HG02759 (cell line): ENCODE measurements around the gene UBE2D4.
A peak's percentile ranks its signal among the peaks of the same experiment; 100 is the strongest.
"Not testable (repeated sequence)": the region's sequence is repeated elsewhere in the genome, so short reads cannot be mapped to it uniquely, and the experiment has no call there.

ENCODE experiments used
- ATAC-seq: cut with Tn5 transposase; IDR thresholded peaks from one replicate; pipeline ENCODE4 v1.9.1; 2021; ENCODE audit warnings: mild to moderate bottlenecking, moderate library complexity; ENCODE audit not compliant: unreplicated experiment

UBE2D4 gene

DNA sequence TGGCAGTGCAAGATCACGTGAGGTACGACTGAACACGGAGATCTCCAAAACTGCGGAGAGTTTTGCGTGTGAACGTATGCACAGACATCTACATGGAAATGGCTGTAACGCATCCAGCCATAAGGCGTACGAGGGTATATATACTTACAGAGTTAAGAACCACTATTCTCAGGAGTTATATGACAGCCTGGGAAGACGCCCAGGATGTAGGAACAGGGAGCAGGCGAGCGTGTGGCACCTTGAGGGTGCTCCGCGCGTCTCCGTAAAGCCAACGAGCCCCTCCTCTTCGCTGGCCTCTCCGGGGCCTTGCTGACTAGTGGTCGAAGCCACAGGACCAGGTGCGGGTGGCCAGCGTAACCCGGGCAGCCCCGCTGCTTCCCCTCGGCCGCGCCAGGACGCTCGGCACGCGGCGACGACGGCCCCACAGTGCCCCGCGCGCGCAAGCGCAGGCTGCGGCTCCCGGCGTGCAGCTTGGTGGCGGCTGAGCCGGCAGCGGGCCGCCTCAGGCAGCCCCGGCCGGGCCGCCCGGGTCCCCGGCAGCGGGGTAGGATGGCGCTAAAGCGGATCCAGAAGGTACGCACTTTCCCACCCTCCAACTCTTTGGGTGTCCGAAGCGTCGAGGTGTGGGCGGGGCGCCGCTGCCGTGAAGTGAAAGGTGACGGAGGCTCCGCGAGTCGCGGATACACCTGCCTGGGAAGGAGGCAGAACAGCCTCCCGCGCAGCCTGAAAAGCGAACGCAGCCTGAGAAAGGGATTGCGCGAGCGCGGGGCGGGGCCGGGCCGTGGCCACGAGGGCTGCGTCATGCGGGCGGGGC lies at the start of gene UBE2D4:
Gene UBE2D4 (plus strand): TSS at position 453 of the 814 bp plus-strand sequence. CDS start 97 bp downstream, at position 550.
- peak; percentile 92 for ATAC-seq

DNA sequence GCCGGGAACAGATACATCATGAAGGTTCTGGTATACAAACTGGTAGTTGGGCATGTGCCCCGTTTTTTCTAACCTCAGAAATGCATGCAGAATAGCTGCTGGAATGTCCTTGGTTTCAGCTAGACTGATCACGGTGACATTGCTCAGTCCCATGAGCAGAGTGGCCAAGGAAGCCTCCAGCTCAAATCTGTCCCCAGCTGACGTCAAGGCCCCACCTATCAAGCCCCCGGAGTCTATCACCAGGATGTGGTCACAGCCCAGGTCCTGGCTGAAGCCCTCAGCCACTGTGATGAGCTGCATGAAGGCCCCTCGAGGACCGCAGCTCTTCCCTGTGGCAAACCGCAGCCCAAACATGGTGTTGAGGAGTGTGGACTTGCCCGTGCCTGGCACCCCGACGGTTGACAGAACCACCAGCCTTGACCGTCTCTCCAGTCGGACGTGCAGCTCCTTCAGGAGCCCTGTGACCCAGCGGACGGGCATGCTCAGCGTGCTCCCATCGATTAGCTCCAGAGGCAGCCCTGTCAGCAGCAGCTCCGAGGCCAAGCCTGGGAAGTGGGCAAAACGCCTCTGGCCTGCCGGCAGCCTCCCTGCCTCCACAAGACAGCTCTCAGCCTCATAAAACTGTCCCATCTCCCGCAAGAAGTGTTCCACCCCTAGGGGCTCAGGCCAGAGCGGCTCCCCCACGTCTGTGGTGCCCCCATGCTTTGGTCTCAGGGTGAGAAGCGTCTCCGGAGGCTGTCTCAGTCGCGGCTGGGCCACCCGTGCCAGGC lies 49.1 kb upstream of the UBE2D4 start:
- no peak for ATAC-seq

DNA sequence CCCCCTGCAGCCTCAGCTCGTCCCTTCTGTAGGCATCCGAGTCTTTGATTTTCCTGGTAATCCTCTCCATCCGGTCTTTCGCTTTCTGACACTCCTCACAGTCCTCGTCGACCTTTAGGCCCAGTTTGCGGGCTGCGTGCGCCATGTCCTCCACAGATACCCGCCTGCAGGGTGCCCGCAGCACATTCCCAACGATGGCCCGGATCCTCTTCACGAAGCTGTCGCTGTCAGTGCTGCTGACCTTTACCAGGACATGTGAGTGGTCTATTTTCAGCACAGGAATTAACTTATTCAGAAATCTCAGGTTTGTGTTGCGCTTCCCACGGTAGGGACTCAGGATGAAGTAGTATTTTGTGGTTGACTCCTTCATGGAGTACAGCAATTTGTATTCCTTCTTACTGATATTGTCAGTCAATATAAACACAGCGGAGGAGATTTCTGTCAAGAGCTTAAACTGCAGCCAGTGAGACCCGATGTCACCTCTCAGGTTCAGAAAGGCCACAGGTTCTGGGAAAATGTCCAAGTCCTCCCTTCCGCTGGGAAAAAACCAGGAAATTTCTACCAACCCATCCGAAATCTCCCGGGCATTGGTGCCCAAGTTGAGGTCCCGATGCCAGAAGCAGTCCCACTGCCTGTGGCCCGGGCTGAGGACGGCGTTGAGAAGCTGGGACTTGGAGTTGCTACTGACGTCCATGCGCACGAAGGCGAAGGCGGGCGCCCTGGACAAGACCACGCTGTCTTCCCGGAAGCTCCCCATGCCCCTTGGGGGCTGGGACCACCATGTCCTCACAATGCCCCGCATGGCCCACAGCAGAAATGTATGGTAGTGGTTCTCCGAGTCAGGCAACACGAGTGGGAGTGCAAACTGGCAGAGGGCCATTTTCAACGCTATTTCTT lies 48.0 kb upstream of the UBE2D4 start:
- no peak for ATAC-seq

DNA sequence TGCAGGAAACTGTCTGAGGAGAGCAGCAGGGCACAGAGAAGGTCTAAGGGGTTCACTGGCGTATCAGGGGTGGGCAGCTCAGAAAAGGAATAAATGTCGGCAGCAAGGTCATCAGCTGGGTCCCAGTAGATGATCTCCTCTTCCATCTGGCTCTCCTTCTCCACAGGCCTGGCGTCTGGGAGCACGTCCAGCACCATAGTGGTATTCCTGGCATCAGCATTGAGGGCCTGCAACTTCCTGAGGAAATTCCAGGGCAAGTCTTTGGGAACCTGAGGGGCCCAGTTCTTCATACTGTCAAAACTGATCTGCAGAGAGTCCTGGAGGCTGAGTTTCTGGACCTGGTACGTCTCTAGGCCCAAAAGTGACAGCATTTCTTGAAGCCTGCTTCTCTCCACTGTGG lies 47.4 kb upstream of the UBE2D4 start:
- ATAC-seq, result no peak

DNA sequence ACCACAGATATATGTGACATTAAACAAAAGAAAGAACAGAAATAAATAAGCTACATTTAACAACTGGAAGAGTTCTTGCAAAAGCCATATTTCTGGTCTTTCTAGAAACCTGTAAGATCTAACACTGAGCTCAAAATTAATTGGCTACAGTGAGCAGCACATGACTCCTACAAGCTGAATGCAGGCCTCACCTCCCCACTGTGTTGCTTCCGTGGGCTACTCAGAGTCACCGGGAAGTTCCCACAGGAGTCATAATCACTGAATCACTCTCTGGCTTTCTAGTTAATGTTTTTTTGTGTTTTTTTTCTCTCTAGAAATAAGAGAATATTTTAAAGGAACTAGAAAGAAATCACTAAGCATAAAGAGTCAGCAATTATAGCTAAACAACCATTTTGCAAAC lies 46.8 kb upstream of the UBE2D4 start:
- ATAC-seq, result no peak

DNA sequence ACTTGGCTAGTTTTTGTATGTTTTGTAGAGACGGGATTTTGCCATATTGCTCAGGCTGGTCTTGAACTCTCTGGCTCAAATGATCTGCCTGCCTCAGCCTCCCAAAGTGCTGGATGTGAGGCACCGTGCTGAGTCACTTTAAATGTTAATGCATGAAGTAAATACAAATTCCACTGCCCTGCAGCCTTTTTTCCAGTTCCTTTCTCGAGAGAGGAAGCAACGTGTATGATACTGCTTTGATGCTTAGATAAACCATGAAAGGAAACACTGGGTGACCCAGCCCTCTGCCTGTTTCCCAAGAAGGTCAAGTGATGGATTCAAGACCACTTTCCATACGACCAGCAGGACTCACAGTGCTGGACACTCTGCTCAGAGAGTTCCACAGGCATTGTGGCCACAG lies 45.6 kb upstream of the UBE2D4 start:
- no peak for ATAC-seq

DNA sequence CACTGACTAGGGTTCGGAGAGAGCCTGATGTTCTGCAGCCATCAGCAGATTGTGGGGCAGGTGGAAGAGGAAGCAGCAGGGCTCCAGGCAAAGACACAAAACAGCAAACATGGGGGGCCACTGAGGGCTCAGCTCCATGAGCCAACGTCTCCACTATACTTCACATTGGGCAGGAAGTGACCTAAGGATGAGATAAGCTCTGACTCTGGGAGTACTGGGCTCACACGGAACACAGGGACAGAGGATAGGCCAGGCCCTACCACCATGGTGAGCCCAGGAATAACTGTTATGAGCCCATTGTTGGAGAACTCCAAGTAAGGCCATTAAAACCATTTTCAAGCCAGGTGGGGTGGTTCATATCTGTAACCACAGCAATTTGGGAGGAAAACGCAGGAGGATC lies 42.0 kb upstream of the UBE2D4 start:
- ATAC-seq, result no peak

DNA sequence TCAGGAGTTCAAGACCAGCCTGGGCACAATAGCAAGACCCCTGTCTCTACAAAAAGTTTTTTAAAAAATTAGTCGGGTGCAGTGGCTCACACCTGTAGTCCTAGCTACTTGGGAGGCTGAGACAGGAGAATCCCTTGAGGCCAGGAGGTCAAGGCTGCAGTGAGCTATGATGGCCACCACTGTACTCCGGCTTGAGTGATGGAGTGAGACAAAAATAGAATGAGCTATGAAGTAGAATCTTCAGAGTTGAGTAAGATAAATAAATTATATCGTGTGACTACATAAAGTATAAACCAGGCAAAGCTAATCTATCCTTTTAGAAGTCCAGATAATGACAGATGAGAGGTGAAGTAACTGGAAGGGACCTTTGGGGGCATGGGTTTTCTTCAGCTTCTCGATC lies 41.6 kb upstream of the UBE2D4 start:
- no peak for ATAC-seq

DNA sequence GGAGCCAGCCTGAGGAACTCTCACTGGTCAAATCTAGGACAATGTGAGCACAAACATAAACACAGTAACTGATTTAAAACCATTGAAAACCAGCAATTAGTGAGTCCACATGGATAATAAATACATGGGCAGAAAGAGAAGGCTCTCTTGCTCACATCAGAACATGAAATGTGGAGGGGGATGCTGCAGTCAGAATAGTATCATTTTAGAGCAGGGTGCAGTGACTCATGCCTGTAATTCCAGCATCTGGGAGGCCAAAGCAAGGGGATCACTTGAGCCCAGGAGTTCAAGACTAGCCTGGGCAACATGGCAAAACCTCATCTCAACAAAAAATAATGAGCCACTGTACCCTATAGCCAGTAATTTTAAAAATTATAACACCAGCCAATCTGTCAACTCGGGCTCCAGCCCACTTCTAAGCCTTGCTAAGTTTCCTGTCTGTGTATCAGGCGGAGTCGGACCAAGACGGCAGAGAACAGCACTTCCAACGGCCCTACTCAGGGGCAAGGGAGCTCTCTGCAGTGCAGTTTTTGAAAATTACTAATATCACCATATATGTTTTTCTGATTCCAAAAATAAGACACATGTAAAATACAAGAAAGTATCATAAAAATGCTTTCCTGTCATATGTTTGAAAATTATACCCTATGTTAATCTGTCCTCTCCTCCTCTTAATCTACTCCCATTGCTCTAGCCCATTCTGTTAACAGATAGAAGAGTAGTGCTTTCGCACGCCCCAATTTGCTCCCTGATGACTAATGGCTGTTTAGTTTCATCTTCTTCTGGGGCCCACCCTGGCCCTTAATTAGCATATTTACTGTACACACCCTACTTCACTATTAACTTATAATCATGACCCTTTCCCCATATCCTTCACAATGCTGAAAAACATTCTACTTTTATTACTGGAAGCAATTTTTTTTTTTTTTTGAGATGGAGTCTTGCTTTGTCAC lies 37.0 kb upstream of the UBE2D4 start:
- no peak for ATAC-seq

DNA sequence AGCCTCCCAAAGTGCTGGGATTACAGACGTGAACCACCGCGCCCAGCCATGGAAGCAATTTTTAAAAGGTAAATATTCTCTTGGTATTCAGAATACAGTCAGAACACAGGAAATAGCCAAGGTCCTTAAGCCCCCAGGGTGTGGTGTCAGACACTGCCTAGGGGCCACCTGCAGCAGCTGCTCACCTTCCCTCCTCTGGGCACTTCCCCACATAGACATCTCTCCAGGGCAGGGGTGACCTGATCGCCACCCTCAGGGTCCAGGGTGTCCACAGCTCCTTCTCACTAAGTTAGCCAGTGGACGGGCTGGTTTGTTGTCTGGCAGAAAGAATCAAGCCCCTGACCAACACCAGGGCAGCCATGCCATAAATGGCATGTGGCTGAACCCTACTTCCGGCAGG lies 35.8 kb upstream of the UBE2D4 start:
- no peak for ATAC-seq

DNA sequence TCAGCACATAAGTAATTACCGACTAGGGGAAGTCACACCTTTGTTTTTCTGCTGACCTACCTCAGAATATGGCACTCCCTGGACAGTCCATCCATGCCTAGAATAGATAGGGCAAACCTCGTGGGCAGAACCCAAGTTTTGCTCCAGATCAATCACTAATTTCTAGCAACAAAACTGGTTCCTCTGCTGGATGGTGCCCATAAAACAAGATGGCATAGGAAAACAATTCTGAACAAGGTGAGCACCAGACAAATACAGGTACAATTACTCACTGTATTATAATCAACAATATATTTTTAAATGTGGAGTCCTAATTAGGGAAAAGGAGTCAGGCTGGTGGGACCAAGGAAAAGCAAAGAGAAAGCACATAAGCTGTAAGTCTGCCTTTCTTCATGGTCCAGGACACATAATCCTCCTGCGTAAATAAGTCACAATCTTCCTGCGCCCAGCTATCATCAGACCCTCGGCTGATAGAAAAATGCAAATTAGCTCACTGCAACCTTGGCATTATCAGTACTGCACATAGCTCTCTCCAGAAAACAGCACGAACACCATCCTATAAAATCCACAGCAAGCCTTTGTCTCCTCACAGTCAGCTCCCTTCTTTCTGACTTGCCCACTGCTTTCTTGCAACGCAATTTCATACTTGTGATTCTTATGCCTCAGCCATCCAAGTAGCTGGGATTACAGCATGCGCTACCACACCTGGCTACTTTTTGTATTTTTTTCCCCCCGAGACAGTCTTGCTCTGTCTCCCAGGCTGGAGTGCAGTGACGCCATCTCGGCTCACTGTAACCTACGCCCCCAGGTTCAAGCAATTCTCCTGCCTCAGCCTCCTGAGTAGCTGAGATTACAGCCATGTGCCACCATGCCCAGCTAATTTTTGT lies 34.9 kb upstream of the UBE2D4 start:
- no peak for ATAC-seq

DNA sequence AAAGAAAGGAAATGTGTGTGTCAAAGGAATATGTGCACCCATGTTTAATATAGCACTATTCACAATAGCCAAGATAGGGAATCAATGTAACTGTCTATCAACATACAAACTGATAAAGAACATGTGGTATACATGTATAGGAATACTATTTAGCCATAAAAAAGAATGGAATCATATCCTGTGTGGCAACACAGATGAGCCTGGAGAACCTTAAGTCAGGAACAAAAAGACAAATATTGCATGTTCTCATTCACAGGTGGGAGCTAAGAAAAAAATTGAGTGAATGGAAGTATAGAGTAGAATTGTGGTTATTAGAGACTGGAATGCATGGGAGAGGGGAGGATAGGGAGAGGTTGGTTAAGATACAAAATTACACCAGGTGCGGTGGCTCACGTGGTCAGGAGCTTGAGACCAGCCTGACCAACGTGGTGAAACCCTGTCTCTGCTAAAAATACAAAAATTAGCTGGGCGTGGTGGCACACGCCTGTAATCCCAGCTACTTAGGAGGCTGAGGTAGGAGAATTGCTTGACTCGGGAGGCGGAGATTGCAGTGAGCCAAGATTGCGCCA lies 30.3 kb upstream of the UBE2D4 start:
- ATAC-seq, result no peak

DNA sequence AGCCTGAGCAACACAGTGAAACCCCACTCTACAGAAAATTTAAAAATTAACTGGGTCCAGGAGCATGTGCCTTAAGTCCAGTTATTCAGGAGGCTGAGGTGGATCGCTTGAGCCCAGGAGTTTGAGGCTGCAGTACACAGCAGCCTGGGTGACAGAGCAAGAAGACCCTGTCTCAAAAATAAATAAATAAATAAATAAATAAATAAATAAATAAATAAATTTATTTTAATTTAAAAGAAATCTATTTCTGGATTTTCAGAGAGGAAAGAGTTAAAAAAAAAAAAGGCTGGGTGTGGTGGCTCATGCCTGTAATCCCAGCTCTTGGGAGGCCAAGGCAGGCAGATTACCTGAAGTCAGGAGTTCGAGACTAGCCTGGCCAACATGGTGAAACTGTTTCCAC lies 27.7 kb upstream of the UBE2D4 start:
- not testable (repeated sequence) for ATAC-seq

DNA sequence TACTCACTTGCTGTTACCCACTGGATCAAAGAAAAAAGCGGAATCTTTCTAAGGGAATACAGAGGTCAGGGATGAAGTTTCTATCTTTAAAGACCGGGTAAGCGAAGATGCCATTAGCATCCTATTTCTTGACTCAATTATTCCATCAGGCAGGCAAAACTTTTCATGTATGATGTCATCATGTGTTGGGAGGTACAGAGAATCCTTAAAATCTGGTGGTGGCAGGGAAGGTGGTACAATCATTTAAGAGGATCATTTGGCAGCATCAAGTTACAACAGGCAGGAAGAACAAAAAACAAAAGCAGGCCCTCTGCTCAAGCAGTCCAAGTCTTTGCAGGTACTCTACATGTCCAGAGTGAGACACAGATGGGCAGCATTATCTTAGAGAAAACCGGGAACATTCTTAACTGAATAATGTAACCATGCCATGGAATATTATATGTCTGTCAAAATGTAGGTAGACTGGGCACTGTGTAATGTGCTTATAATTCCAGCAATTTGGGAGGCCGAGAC lies 23.6 kb upstream of the UBE2D4 start:
- no peak for ATAC-seq

DNA sequence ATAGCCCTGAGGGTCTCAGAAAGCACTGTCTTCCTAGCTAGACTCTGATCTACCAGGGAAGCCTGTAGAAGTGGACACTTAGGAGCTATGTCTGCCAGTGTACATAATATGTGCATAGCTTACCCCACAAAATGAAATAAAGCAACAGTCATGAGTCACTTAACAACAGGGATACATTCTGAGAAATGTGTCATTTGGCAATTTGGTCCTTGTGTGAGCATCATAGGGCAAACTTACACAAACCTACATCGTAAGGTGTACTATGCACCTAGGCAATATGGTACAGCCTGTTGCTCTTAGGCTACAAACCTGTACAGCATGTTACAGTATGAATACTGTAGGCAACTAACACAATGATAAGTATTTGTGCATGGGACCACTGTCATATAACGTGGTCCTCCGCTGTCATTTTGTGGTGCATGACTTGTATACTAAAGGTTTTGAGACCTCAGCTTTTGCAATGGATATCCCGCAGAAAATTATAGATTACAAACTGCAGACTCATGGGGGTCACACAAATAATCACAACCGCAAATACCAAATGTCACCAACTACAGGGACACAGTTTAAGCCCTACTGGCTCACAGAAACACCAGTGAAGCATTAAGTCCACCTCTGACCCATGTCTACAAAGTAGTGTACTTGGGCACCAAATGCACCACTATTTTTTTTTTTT lies 21.6 kb upstream of the UBE2D4 start:
- no peak for ATAC-seq

DNA sequence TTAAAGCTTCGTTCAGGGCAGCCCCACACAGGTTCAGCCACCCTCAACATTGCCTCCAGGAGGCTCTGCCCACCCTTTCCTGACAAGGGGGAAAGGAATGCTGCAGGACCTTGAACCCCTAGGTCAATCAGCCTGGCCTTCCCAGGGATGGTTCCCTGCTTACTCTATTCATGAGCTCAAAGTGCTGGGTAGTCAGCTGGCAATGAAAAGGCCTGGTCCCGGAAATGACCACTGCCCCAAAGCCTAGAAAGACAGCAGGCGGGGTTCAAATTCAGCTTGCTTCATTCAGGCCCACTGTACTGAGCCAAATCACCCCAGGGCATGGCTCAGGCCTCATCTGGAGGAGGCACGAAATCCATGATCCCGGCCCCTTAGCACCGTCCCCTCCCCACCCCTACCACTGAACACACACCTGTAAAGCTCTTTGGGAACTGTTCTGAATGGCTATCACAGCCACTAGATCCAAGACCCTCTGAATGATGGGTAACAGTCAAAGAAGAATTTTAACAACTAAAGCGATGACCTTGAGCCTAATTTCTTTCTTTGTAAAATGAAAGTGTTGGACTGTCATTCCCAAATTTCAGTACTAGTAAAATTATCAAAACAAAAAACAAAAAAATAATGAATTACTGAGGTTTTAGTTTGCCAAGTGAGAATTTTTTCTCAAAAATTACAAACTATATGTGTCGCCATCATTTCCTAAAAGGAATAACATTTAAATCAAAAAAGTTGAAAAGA lies 20.9 kb upstream of the UBE2D4 start:
- no peak for ATAC-seq

DNA sequence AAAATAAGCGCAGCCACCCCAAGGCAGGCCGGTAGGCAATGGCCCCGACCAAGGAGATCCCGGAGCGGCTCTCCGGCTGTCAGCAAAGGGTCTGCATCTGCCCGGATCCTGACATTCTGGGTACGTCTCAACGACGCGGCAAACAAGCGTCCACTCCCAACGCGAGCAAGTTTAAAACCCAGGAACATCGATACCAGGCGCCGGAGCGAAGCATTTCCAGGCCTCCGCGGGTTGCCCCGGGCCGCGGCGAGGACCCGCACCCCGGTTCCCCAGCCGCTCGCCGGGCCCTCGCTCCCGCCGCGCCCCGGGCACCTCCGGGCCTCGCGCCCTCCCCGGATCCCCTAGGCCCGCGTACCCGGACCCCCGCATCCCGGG lies 20.3 kb upstream of the UBE2D4 start:
- peak; percentile 57 for ATAC-seq
